Epithelial cell of esophagus (primary cell): ENCODE measurements around the gene RAD23A.

Experiments used
- DNase-seq: peaks from one replicate; pipeline ENCODE4 v3.0.0; 2010; ENCODE audit warnings: low read depth
- H3K4me3 ChIP-seq: 2 replicates; pipeline ENCODE4 v1.5.1; 2011; ENCODE audit warnings: mild to moderate bottlenecking, low read length, control low read depth
- TF ChIP-seq, protein P1 (sequence below): IDR thresholded peaks from 2 replicates; pipeline ENCODE4 v1.5.1; 2011; ENCODE audit warnings: low read depth, mild to moderate bottlenecking, low read length, control low read depth, inconsistent platforms; ENCODE audit not compliant: insufficient read depth; ENCODE audit errors: missing control alignments

The RAD23A gene

GRCh38 chr19:12938779-12939601, 6.7 kb upstream of the RAD23A start:
- peak; percentile 50 for DNase-seq
- TF ChIP-seq, protein P1, sequence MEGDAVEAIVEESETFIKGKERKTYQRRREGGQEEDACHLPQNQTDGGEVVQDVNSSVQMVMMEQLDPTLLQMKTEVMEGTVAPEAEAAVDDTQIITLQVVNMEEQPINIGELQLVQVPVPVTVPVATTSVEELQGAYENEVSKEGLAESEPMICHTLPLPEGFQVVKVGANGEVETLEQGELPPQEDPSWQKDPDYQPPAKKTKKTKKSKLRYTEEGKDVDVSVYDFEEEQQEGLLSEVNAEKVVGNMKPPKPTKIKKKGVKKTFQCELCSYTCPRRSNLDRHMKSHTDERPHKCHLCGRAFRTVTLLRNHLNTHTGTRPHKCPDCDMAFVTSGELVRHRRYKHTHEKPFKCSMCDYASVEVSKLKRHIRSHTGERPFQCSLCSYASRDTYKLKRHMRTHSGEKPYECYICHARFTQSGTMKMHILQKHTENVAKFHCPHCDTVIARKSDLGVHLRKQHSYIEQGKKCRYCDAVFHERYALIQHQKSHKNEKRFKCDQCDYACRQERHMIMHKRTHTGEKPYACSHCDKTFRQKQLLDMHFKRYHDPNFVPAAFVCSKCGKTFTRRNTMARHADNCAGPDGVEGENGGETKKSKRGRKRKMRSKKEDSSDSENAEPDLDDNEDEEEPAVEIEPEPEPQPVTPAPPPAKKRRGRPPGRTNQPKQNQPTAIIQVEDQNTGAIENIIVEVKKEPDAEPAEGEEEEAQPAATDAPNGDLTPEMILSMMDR, result peak; percentile 35
- H3K4me3 ChIP-seq, result peak overlapping the region; percentile 99

- TF ChIP-seq, protein P1, result no peak
- DNase-seq, result no peak
- peak overlapping the region; percentile 99 for H3K4me3 ChIP-seq
Observed at GRCh38 chr19:12939975-12940423, 5.7 kb upstream of the RAD23A start.

- TF ChIP-seq, protein P1, result no peak
- DNase-seq, result no peak
- H3K4me3 ChIP-seq, result peak overlapping the region; percentile 99
Observed at GRCh38 chr19:12940897-12941296, 4.8 kb upstream of the RAD23A start.

DNA sequence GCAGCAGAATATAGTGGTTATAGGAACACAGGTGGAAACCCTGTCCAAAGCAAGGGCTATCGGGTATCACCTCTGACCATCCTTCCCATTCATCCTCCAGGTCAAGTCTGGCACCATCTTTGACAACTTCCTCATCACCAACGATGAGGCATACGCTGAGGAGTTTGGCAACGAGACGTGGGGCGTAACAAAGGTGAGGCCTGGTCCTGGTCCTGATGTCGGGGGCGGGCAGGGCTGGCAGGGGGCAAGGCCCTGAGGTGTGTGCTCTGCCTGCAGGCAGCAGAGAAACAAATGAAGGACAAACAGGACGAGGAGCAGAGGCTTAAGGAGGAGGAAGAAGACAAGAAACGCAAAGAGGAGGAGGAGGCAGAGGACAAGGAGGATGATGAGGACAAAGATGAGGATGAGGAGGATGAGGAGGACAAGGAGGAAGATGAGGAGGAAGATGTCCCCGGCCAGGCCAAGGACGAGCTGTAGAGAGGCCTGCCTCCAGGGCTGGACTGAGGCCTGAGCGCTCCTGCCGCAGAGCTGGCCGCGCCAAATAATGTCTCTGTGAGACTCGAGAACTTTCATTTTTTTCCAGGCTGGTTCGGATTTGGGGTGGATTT, 2.1 kb upstream of the RAD23A start:
- TF ChIP-seq, protein P1, result no peak
- no peak overlapping the region for H3K4me3 ChIP-seq
- no peak for DNase-seq

DNA sequence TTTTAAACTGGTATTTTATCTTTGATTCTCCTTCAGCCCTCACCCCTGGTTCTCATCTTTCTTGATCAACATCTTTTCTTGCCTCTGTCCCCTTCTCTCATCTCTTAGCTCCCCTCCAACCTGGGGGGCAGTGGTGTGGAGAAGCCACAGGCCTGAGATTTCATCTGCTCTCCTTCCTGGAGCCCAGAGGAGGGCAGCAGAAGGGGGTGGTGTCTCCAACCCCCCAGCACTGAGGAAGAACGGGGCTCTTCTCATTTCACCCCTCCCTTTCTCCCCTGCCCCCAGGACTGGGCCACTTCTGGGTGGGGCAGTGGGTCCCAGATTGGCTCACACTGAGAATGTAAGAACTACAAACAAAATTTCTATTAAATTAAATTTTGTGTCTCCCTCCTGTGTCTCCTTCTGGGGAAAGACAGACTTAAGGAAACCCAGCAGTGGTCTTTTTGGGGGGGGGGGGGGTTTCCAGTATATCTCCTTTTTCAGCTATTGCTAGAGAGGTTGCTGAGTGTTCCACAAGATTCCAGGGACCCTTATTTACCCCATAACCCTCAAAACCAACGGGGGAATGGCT, 1.5 kb upstream of the RAD23A start:
- H3K4me3 ChIP-seq, result no peak overlapping the region
- no peak for DNase-seq

GRCh38 chr19:12946092-12946721, 545 bp downstream of the RAD23A start:
- TF ChIP-seq, protein P1, result no peak
- peak; percentile 84 for DNase-seq
- peak overlapping the region; percentile 80 for H3K4me3 ChIP-seq

More for the DNA sequence above, 1.5 kb upstream of the RAD23A start:
- TF ChIP-seq, protein P1, result no peak
